ENCODE results near the gene WFIKKN2. TPM values are rescaled to one million over a fixed set of nuclear protein-coding genes. Genes with fewer than 3 reads are reported as not detected.
A peak's percentile ranks its signal among the peaks of the same experiment; 100 is the strongest.

WFIKKN2 gene
- total and polyA plus RNA-seq, 2 of the 13 experiments (the other 11 are each of a cell fraction or from before 2014, with no cell fraction given) = not detected

DNA sequence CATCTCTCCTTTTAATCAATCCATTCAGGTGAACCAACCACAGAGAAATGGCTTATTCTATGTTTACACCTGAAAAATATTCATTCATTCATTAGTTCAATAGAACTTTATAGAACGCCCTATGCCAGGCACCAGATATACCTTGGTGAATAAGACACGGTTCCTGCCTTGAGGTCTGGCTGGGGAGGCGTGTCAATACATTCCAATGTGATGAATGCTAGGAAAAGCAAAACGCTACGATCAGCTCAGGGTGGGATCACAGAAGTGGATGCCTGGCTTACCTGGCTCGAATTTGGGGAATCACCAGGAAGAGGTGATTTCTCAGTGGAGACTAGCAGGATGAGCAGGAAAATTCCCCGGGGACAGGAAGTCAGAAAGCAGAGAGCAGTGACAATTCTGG, 17.5 kb upstream of the WFIKKN2 start (continued):
- no peak for TF ChIP-seq ZNF646 (CRISPR knock-in tag; IDR thresholded peaks at IDR 0.05)
- 0 out of 2 replicates have a peak, but pooled peaks have one; percentile 7 for TF ChIP-seq ZNF224 (CRISPR knock-in tag; IDR thresholded peaks at IDR 0.05)
- TF ChIP-seq ZNF430 (CRISPR knock-in tag; IDR thresholded peaks at IDR 0.05) = no peak
- no peak for TF ChIP-seq PAWR (CRISPR knock-in tag; IDR thresholded peaks at IDR 0.05; ENCODE audit: borderline replicate concordance)
- TF ChIP-seq FOSL2 (CRISPR knock-in tag; IDR thresholded peaks at IDR 0.05) = peak; percentile 50
- TF ChIP-seq ZNF775 (CRISPR knock-in tag; IDR thresholded peaks at IDR 0.05; ENCODE audit: borderline replicate concordance) = no peak

DNA sequence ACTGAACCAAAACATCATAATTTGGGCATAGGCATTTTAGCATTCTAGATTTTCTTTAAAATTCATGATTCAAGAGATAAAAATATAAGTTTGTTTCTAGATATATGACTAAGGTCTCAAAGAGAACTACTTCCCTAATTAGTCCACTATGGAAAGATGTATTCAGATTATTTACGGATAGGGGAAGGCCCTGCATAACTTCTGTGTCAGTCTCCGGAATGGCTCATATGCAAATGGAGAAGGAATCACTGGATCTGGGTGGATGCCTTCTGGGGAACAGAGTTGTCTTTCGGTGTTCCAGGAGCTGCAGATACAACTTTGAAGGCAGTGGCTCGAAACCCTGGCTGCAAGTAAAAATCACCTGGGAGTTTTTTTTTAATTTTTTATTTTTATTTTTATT, 17.1 kb upstream of the WFIKKN2 start:
- TF ChIP-seq HNRNPK (IDR thresholded peaks at IDR 0.05; ENCODE audit: low read depth, low read length, poor library complexity, severe bottlenecking) (no peak), IRF2 (CRISPR knock-in tag; IDR thresholded peaks at IDR 0.05) (no peak), HMGXB3 (CRISPR knock-in tag; IDR thresholded peaks at IDR 0.05; ENCODE audit: borderline replicate concordance) (no peak)
- no peak overlapping the region for H3K27ac ChIP-seq (ENCODE audit: extremely low read length, insufficient read depth, low read length)
- no peak for ATAC-seq
- no peak for DNase-seq (ENCODE audit: low spot score)
- H2AFZ ChIP-seq (ENCODE audit: low read length) = no peak overlapping the region
- H4K20me1 ChIP-seq (ENCODE audit: insufficient read depth, low read length) = no peaks in the 10 kb centered on the region
- FAIRE-seq = no peak
- POLR2A ChIA-PET = no interaction called here
- H3K9ac ChIP-seq (ENCODE audit: insufficient read depth, low read depth, low read length) = no peak overlapping the region
- in situ Hi-C loops (cut with HindIII; ENCODE audit: extremely low pct_ligation_motif_present, low pct_unique_long_range_greater_than_20kb) = no loop called here
- 74% methylated on average over 4 of the region's 4 CpGs for WGBS (ENCODE audit: low lambda C conversion rate)
- peaks cover 27% of the 10 kb centered on the region for H3K4me1 ChIP-seq (ENCODE audit: insufficient read depth, low read length)
- H3K9me3 ChIP-seq (ENCODE audit: low read length) = no peaks in the 10 kb centered on the region
- H3K4me2 ChIP-seq (ENCODE audit: low read depth, low read length) = no peak overlapping the region
- H3K79me2 ChIP-seq (ENCODE audit: insufficient read depth, low read length) = no peaks in the 10 kb centered on the region
- no TSS peak for BruUV-seq (replicated peaks)
- peaks cover 0 to 33% of the 10 kb centered on the region in 2 experiments; a peak in 4 of 5 replicates for H3K27me3 ChIP-seq (ENCODE audit: control insufficient read depth in 1 of 2, insufficient read depth in 2 of 2, low read length in 2 of 2)
- no peak overlapping the region for H3K4me3 ChIP-seq (replicated peaks in 1 of 3; ENCODE audit: insufficient read depth in 1 of 3, low read depth in 2 of 3, low read length in 3 of 3)
- H3K36me3 ChIP-seq (replicated peaks in 1 of 2; ENCODE audit: control insufficient read depth in 1 of 2, insufficient read depth in 2 of 2, low read length in 2 of 2) = no peaks in the 10 kb centered on the region
- CTCF ChIA-PET (ENCODE audit: low intra/inter-chr PET ratio, low total read pairs) = interaction anchor here (1.1 to 4.1 kb wide), 3 partner anchors 24 to 132 kb away, joined by 4 to 19 read pairs (median 8); no protein-coding TSS in a partner anchor
- intact Hi-C loops (cut with micrococcal nuclease; ENCODE audit: unreplicated experiment) = no loop called here
